WTC11 (cell line): ENCODE data around the gene SFMBT1.

Experiments
- CREM ChIP-seq: sonication (generic); formaldehyde crosslinking; IDR thresholded peaks from 2 replicates; pipeline ENCODE4 v1.8.1; 2022; ENCODE audit warnings: mild to moderate bottlenecking, missing genetic modification reagents, moderate library complexity
- CTCF ChIP-seq: fragments of 200-600 bp; IDR thresholded peaks from 2 replicates; pipeline ENCODE4 v1.8.0; 2022; ENCODE audit warnings: antibody characterized with exemption
- E2F4 ChIP-seq: sonication (generic); formaldehyde crosslinking; IDR thresholded peaks from 2 replicates; pipeline ENCODE4 v1.8.1; 2022; ENCODE audit warnings: low read depth, mild to moderate bottlenecking, moderate library complexity, missing genetic modification reagents, borderline replicate concordance
- EMX1 ChIP-seq: fragments of 250-450 bp; sonication (Bioruptor Pico); IDR thresholded peaks from 2 replicates; pipeline ENCODE4 v1.8.0; 2021; ENCODE audit warnings: mild to moderate bottlenecking
- GABPB1 ChIP-seq: sonication (generic); formaldehyde crosslinking; IDR thresholded peaks from 2 replicates; pipeline ENCODE4 v1.8.1; 2023; ENCODE audit warnings: mild to moderate bottlenecking, missing genetic modification reagents
- GTF2I ChIP-seq: fragments of 250-450 bp; sonication (Bioruptor Pico); conservative IDR thresholded peaks from 2 replicates; pipeline ENCODE4 v1.4.0; 2021; ENCODE audit warnings: mild to moderate bottlenecking
- NFE2L1 ChIP-seq: sonication (generic); formaldehyde crosslinking; IDR thresholded peaks from 2 replicates; pipeline ENCODE4 v1.8.1; 2023; ENCODE audit warnings: missing genetic modification reagents
- NR1H2 ChIP-seq: sonication (generic); formaldehyde crosslinking; IDR thresholded peaks from 2 replicates; pipeline ENCODE4 v1.9.0; 2021; ENCODE audit warnings: mild to moderate bottlenecking, moderate library complexity, missing genetic modification reagents
- USF1 ChIP-seq: sonication (generic); formaldehyde crosslinking; IDR thresholded peaks from 2 replicates; pipeline ENCODE4 v1.8.0; 2022; ENCODE audit warnings: mild to moderate bottlenecking, missing genetic modification reagents
- USF2 ChIP-seq: sonication (generic); formaldehyde crosslinking; IDR thresholded peaks from 2 replicates; pipeline ENCODE4 v1.8.1; 2023; ENCODE audit warnings: mild to moderate bottlenecking, missing genetic modification reagents, moderate library complexity
- ZNF138 ChIP-seq: sonication (generic); formaldehyde crosslinking; conservative IDR thresholded peaks from 2 replicates; pipeline ENCODE4 v1.8.1; 2022; ENCODE audit warnings: mild to moderate bottlenecking, moderate library complexity, missing genetic modification reagents
- ZNF263 ChIP-seq: sonication (generic); formaldehyde crosslinking; IDR thresholded peaks from 2 replicates; pipeline ENCODE4 v1.8.1; 2022; ENCODE audit warnings: low read depth, mild to moderate bottlenecking, moderate library complexity, missing genetic modification reagents

- TF ChIP-seq GTF2I (CRISPR knock-in tag) (no peak), NFE2L1 (no peak), E2F4 (CRISPR knock-in tag) (no peak), CTCF (no peak), NR1H2 (CRISPR knock-in tag) (no peak), EMX1 (CRISPR knock-in tag) (no peak), USF1 (no peak), ZNF263 (CRISPR knock-in tag) (no peak), CREM (CRISPR knock-in tag) (no peak), ZNF138 (CRISPR knock-in tag) (no peak), USF2 (CRISPR knock-in tag) (no peak), GABPB1 (CRISPR knock-in tag) (no peak)
Observed at GRCh38 chr3:52892625-52893311, 153.1 kb downstream of the SFMBT1 start.
